ENCODE measurements around the gene RAC3. TPM values are rescaled to one million over a fixed set of nuclear protein-coding genes. Genes with fewer than 3 reads are reported as not detected.
A peak's percentile ranks its signal among the peaks of the same experiment; 100 is the strongest.

Gene RAC3
- total and polyA plus RNA-seq, 8 donors: 4.2 to 23.4 (median 14.0) TPM

GRCh38 chr17:82076018-82076784 lies 44.7 kb downstream of the RAC3 start:
- no peak for ATAC-seq
- intact Hi-C loops (cut with DNase I): no loop called here
- H3K36me3 ChIP-seq: peaks cover 0 to 42% of the 10 kb centered on the region in 2 donors
- no peak overlapping the region for H3K4me3 ChIP-seq
- no peak overlapping the region for H3K27ac ChIP-seq
- no peaks in the 10 kb centered on the region for H3K27me3 ChIP-seq
- no peaks in the 10 kb centered on the region for H3K4me1 ChIP-seq
- H3K9me3 ChIP-seq: no peaks in the 10 kb centered on the region
- DNase-seq: no peak
- TF ChIP-seq CTCF (IDR thresholded peaks at IDR 0.05): no peak

- H3K4me1 ChIP-seq: no peaks in the 10 kb centered on the region
- no peaks in the 10 kb centered on the region for H3K9me3 ChIP-seq
- intact Hi-C loops (cut with DNase I): no loop called here
- DNase-seq: no peak
- H3K36me3 ChIP-seq: peaks cover 0 to 50% of the 10 kb centered on the region in 2 donors
- peak; percentile 6 for ATAC-seq
- H3K27me3 ChIP-seq: no peaks in the 10 kb centered on the region
- no peak overlapping the region for H3K27ac ChIP-seq
- no peak overlapping the region for H3K4me3 ChIP-seq
- TF ChIP-seq CTCF (IDR thresholded peaks at IDR 0.05): no peak
Measured at GRCh38 chr17:82076785-82077591, 45.5 kb downstream of the RAC3 start.

- Histone ChIP-seq H3K27ac (no peak overlapping the region), H3K9me3 (no peaks in the 10 kb centered on the region), H3K4me3 (no peak overlapping the region), H3K36me3 (peaks cover 0 to 58% of the 10 kb centered on the region in 2 donors), H3K4me1 (no peaks in the 10 kb centered on the region), H3K27me3 (no peaks in the 10 kb centered on the region)
- DNase-seq (no peak), ATAC-seq (peak; percentile 6)
- TF ChIP-seq CTCF (IDR thresholded peaks at IDR 0.05): no peak
- intact Hi-C loops (cut with DNase I): no loop called here
Measured at GRCh38 chr17:82077617-82078358, 46.3 kb downstream of the RAC3 start.

GRCh38 chr17:82078433-82078832 lies 47.0 kb downstream of the RAC3 start:
- no peaks in the 10 kb centered on the region for H3K9me3 ChIP-seq
- H3K27me3 ChIP-seq: no peaks in the 10 kb centered on the region
- H3K27ac ChIP-seq: no peak overlapping the region
- DNase-seq (no peak), ATAC-seq (no peak)
- intact Hi-C loops (cut with DNase I): no loop called here
- no peak for TF ChIP-seq CTCF (IDR thresholded peaks at IDR 0.05)
- no peaks in the 10 kb centered on the region for H3K4me1 ChIP-seq
- H3K36me3 ChIP-seq: peaks cover 0 to 64% of the 10 kb centered on the region in 2 donors
- H3K4me3 ChIP-seq: no peak overlapping the region

Data from left lung (tissue), 10 donors.